Stimulated activated CD4-positive, alpha-beta T cell treated with anti-CD3 and anti-CD28 coated beads, TNF-alpha, amount 100 ng/mL, for 24 hours (primary cell): ENCODE data around the gene TPK1.
"Not testable (repeated sequence)": the region's sequence is repeated elsewhere in the genome, so short reads cannot be mapped to it uniquely, and the experiment has no call there.

Experiments used
- DNase-seq, 3 experiments: peaks; one replicate each; pipeline ENCODE4 v3.0.0-alpha.2; 2020; ENCODE audit warnings: low read depth in 3 of 3

TPK1 gene

GRCh38 chr7:144474800-144475615 lies 360.8 kb downstream of the TPK1 start:
- no peak for DNase-seq

- DNase-seq: no peak
Observed at GRCh38 chr7:144474363-144474762, 361.5 kb downstream of the TPK1 start.

- DNase-seq: no peak
Observed at GRCh38 chr7:144473908-144474307, 361.9 kb downstream of the TPK1 start.

- DNase-seq: no peak
Observed at GRCh38 chr7:144470078-144470477, 365.8 kb downstream of the TPK1 start.

GRCh38 chr7:144468990-144469732 lies 366.7 kb downstream of the TPK1 start:
- DNase-seq: no peak

- DNase-seq: no peak
Observed at GRCh38 chr7:144459635-144460034, 376.2 kb downstream of the TPK1 start.

GRCh38 chr7:144455040-144455404 lies 380.8 kb downstream of the TPK1 start:
- no peak for DNase-seq

GRCh38 chr7:144454256-144455039 lies 381.4 kb downstream of the TPK1 start:
- no peak for DNase-seq

GRCh38 chr7:144452064-144452463 lies 383.8 kb downstream of the TPK1 start:
- no peak for DNase-seq

GRCh38 chr7:144445590-144445989 lies 390.3 kb downstream of the TPK1 start:
- DNase-seq: no peak

GRCh38 chr7:144439717-144440205 lies 396.1 kb downstream of the TPK1 start:
- DNase-seq: no peak

- DNase-seq: no peak
Observed at GRCh38 chr7:144438759-144439158, 397.1 kb downstream of the TPK1 start.

GRCh38 chr7:144437370-144438191 lies 398.3 kb downstream of the TPK1 start:
- peak; percentile 7 to 42 (median 15) for DNase-seq

GRCh38 chr7:144436500-144436899 lies 399.4 kb downstream of the TPK1 start:
- no peak for DNase-seq

- no peak for DNase-seq
Observed at GRCh38 chr7:144428431-144428830, 407.4 kb downstream of the TPK1 start.

- DNase-seq: not testable (repeated sequence)
Observed at GRCh38 chr7:144427539-144427938, 408.3 kb downstream of the TPK1 start.

GRCh38 chr7:144418931-144419330 lies 416.9 kb downstream of the TPK1 start:
- DNase-seq: not testable (repeated sequence)

GRCh38 chr7:144416341-144416740 lies 419.5 kb downstream of the TPK1 start:
- DNase-seq: no peak

- no peak for DNase-seq
Observed at GRCh38 chr7:144415858-144416257, 420.0 kb downstream of the TPK1 start.

GRCh38 chr7:144414815-144415214 lies 421.0 kb downstream of the TPK1 start:
- DNase-seq: no peak

- no peak for DNase-seq
Observed at GRCh38 chr7:144410441-144410840, 425.4 kb downstream of the TPK1 start.
